Measurements from ENCODE around the gene OR10H2.
"Not testable (repeated sequence)": the region's sequence is repeated elsewhere in the genome, so short reads cannot be mapped to it uniquely, and the experiment has no call there.

OR10H2 gene, protein sequence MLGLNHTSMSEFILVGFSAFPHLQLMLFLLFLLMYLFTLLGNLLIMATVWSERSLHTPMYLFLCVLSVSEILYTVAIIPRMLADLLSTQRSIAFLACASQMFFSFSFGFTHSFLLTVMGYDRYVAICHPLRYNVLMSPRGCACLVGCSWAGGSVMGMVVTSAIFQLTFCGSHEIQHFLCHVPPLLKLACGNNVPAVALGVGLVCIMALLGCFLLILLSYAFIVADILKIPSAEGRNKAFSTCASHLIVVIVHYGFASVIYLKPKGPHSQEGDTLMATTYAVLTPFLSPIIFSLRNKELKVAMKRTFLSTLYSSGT

DNA sequence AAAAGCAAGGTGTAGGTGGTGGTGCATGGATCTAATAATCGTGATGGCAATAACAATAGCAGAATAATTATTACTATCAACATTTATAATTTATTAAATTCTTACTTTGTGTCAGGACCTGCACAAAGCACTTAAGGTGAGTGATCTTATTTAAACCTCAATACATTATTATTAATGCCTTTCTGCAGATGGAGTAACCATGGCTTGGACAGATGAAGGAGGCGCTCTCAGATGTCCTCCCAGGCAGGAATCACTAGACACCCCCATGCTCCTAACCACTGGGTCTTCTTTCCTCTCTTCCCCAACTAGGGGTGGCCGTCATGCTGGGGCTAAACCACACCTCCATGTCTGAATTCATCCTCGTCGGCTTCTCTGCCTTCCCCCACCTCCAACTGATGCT is at the start of gene OR10H2:
OR10H2 (plus strand) TSS at position 301 of the 400 bp plus-strand sequence; CDS start at position 321, 20 bp downstream.
- no peak for DNase-seq

DNA sequence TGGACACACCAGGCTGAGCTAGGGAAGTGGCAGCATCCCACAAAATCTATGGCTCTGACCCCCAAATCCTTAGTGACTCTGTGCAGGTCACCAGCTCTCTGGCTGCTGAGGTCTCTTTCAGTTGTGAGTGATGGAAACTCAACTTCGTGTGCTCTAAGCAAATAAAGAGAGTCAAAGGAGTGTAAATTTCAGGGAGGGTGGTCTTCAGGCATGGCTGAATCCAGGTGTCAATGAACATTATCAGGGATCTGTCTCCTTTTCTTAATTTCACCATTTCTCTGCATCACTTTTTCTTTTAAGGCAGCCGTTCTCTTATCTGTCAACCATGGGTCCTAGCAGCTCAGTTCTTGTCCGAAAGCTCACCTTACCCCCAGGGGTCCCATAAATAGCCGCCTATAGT is 48.7 kb upstream of the OR10H2 start:
- DNase-seq = no peak

DNA sequence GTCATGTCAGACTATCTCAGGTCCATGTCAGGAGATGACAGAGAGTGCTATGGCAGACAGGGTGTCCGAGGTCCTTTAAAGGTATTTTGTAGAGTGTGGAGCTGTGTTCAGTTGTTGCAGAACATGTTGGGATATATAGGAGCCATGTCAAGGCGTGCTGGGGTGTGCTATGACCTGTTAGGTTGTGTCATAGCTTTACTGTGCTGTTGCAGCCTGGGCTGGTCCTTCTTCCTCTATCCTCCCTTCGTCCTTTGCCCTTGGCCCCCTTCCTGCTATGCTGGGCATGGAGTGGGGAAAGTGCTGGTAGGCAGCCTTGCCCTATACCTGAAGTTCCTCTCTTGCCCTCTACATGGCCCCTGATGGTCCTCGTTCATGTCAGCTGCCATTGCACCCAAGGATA is 48.0 kb upstream of the OR10H2 start:
- DNase-seq = not testable (repeated sequence)

DNA sequence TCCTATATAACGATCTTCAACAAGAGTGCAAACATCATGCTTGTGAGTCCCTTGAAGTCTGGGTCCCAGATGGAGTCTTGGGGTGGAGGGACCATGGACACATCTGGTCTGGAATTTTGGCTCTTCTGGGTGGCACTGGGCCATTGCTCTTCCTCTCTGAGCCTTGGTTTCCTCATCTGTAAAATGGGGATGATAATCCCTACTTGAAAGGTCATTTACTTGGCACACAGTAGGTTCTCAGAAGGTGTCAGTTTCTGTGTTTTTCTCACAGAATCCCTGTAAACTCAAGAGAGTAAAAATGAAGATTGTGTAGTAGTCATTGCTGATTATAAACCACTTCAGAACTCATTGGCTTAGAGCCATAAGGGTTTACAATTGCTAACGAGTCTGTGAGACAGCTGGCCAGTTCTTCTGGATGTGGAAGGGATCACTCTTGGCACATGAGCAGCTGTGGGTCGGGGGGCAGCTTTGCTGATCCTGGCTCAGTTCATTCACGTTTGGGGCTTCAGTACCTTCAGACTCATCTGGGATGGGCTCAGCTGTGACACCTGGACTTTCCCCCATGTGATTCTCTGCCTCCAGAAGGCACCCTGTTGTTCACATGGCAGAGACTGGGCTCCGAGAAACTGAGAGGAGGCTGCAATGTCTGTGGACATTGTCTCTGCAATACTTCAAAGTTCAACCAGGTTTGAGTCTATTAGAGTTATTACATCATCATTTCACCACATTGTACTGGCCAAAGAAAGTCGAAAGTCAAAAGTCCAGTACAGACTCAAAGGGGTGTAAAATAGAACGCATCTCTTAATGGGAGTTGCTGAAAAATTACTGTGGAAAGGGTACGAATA is 47.1 kb upstream of the OR10H2 start:
- no peak for DNase-seq

DNA sequence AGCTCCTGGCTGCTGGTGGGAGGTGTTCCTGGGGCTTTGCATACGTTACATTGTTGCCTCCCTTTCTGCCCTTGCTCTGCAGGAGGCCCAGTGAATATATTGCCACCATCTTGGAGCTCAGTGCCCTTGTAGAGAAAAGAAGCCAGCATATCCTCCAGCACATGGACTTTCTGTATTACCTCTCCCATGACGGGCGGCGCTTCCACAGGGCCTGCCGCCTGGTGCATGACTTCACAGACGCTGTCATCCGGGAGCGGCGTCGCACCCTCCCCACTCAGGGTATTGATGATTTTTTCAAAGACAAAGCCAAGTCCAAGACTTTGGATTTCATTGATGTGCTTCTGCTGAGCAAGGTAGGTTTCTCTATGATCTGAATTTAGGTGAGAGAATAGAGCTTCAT is 44.4 kb upstream of the OR10H2 start:
- DNase-seq = no peak

DNA sequence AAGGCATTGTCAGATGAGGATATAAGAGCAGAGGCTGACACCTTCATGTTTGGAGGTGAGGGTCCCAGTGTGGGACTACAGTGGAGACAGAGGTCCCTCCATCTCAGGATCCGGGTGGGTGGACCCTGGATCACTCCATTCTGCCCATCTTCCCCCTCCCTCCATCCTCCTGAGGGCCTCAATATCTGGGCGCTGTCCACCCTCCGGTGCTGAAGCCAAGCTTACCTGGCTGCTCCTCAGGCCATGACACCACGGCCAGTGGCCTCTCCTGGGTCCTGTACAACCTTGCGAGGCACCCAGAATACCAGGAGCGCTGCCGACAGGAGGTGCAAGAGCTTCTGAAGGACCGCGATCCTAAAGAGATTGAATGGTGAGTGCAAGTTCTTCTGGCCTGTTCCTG is 43.0 kb upstream of the OR10H2 start:
- no peak for DNase-seq

DNA sequence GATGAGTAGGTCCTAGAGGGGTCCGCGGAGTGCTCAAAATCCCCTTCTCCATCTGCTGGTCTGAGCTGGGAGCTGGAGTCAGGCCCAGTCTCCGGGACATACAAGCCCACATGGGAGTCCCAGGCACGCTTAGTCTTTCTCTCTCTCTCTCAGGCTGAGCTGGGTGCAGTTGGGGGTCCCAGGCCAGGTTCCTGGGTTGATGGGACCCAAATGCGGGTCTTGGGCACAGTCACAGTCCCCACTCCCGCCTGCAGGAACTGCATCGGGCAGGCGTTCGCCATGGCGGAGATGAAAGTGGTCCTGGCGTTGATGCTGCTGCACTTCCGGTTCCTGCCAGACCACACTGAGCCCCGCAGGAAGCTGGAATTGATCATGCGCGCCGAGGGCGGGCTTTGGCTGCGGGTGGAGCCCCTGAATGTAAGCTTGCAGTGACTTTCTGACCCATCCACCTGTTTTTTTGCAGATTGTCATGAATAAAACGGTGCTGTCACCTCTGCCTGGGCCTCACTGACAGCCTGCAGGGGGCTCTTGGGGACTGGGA is 31.1 kb upstream of the OR10H2 start:
- no peak for DNase-seq

DNA sequence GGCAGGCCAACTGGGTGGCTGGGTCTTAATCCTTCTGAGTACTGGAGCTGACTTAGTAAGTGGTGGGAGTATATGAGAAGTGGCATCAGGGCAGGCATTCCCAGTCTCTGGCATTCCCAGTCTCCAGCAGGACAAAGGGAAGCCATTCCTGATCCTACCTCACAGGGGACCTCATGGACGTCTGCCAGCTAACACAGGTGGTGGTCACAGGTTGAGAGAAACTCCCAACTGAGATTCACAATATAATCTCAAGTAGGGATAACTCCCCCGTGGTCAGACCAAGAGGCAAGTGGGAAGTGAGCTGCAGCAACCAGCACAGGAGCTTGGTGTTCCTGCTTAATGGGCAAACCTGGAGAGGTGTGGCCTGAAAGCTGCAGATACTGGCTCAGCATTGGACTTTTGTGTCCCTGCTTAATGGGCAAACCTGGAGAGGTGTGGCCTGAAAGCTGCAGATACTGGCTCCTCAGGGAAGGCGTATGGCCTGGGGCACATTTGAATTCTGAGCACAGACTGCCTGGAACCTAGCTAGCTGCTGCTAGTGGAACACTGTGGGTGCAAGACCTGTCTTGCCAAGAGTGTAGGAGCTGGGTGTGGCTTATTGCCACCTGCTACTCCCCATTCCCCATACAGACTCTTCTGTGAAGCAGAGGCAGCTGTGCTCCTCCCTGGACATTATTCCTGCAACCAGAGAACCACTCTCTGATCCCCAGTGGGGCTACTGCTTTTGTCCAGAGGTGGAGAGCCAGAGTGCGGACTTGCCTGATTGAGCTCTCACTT is 25.9 kb upstream of the OR10H2 start:
- peak; percentile 5 to 31 for DNase-seq

DNA sequence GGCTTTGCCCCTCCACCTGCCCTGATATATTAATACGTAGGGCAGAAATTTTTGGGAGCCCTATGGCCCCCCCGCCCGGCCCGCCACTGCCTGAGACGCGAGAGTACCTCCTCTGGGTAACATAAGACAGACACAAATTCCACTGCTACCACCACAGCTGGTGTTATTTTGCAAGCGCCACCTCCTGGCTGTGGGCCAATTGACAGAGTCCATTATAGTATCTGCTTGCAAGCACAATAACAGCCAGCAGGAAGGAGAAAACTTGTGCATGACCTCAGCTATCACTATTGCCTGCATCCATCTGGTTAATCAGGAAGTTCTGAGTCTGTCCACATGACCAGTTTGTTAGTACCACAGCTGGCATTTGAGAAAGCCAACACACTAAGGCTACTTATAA is 25.3 kb upstream of the OR10H2 start:
- DNase-seq = peak; percentile 54 to 78

DNA sequence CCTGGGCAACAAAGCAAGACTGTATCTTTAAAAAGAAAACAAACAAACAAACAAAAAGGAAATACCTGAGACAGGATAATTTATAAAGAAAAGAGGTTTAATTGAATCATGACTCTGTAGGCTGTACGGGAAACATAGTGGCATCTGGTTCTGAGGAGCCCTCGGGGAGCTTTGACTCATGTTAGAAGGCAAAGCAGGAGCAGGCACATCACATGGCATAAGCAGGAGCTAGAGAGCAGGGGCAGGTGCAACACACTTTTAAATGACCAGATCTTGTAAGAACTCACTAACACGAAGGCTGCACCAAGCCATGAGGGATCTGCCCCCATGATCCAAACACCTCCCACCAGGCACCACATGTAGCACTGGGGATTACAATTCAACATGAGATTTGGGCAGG is 13.2 kb upstream of the OR10H2 start:
- DNase-seq = no peak

DNA sequence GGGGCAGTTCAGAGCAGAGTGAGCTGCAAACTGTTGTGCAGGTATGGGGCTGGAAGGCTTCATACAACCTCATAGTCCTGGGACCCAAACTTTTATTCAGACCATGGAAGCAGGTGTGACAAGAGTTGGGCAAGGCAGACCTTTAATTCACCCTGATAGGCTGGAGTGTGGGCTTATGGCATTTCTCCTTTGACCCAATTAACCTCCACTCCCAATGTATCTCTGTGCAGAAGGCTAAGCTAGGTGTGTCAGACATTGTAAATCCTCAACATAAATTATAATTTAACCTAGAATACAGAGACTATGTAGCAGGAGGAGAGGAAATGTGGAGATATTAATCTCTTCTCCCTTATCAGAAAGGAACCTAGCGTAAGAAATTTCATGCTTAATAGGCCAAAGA is 12.2 kb upstream of the OR10H2 start:
- DNase-seq = no peak

DNA sequence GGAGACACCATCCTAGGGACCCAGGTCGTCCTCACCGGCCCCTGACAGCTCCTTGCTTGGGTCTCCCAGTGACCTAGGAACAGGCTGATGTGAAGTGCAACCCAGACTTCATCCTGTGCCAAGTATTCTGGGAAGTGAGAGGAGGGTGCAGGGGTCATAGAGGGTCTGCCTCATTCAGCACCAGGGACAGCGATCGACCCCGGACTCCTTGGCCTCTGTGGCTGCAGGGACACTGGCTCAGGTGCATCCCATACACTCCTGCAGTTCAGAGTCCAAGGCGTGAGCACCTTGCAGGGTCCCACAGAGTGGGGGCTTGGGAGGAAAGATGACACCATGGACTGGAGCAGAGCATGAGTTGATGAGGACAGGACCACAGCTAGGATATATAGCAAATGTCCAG is 10.0 kb upstream of the OR10H2 start:
- no peak for DNase-seq

DNA sequence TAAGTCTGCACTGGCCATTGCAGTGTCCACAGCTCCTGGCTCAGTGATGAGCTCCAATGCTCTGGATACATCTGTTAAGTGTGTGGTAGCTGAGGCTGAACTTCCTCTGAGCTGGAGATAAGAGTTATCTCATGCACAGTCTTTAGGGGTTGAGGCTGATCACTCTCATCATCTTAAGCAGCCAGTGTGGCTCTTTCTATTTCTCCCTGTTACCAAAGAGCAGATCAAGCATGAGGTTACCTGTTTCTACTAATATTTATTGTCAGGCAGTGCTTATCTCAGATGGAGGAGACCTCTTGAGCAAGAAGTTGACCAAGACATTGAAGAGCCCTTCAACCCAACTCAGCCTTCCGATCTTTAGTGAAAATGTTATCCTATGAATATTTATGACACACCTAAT is 6.6 kb upstream of the OR10H2 start:
- DNase-seq = no peak

DNA sequence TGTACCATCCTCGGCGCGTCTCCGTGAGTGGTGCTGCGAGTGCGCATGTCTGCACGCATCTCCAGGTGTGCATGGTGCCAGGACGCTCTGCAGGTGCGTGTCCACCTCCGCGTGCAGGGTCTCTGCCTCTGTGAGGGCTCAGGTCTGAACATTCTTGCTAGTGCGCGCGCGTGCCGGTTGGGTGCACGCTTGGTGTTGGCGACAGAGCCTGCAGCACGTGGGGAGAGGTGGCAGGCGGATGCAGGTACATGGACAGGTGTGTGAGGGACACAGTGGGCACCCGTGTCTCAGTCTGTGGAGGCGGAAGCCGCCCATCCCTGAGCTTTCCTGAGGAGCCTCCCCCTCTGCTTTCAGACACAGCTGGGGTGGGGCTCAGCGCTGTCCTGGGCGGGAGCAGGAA is 4.9 kb upstream of the OR10H2 start:
- no peak for DNase-seq

DNA sequence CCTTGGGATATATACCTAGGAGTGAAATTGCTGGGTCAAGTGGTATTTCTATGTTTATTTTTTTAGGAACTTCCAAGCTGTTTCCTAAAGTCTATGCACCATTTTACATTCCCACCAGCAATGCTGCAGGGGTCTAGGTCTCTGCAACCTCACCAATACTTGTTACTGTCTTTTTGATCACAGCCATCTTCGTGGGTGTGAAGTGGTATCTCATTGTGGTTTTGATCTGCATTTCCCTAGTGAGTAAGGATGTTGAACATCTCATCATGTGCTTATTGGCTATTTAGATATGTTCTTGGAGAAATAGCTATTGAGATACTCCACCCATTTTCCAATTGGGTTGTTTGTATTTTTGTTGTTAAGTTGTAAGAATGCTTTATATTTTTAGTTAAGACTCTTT is 2.7 kb downstream of the OR10H2 start:
- DNase-seq = no peak

DNA sequence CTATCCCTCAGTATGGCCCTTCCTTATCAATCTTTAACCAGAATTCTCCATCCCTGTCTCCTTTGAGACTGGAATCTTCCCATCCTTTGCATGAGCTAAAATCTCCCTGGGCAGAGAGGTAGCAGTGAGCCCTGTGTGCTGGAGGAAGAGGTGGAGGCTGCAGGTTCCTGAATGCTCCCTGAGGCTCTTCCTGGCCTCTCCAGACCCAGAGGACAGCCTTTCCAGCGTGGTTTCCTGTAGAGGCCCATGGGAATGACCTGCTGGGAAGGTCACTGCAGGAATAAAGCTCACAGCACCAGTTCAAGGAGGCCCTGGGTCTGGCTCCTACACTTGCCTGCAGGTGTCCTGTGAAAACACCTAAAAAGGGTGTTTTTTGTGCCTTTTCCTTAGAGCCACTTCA is 4.6 kb downstream of the OR10H2 start:
- DNase-seq = no peak

DNA sequence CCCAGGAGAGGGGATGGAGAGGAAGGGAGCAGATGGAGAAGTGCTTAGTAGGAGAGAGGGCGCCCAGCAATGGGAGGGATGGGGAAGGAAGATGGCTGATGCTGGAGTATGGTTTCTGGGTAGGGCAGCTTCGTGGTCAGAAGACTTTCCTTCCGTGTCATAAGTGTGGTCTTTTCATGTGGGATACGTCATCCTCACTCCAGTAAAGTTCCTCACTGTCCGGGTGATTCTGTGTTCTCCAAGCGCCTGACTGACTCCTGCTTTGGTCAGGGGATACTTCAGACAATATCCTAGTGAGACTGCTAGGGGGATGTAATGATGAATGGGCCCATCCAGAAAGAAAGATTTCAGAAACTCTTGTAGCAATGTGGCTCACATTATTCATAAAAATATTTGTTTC is 6.1 kb downstream of the OR10H2 start:
- DNase-seq = no peak

DNA sequence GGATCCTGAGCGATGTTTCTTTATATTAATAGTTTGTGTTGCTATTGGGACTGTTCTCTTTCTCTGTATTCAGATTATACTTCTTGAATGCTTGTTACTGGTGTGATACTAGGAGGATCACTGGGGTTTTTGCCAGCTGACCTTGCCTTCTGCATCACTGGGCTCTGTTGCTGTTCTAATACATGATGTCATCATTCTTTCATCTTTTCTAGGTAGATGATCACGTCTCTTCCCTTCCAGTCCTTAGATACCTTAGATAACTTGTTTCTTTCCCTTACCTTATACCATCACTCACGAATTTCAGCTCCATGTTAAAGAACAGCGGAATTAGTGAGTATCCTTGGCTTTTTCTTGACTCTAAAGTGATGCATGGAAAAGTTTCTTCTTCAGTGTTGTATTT is 9.9 kb downstream of the OR10H2 start, which contains the start of gene OR10H3:
OR10H3 (plus strand) TSS at position 264 of the 400 bp plus-strand sequence. CDS start 3,408 bp downstream, outside the sequence.
- DNase-seq = no peak

DNA sequence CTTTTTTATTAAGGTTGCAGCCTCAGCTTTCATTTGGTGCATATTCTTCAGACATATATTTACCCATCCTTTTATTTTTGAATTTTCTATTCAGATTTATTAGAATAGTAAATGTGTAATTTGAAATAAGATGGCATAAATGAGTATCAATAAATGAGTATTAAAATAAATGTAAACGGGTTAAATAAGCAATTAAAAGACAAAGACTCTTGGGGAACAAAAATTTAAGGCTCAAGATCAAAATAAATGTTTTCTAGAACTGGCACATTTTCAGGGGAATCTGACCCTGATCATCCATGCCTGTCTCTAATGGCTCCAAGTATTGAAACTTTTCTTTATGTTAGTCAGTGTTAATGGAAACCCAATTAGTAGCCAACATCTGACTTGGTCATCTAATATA is 13.0 kb downstream of the OR10H2 start:
- DNase-seq = no peak

DNA sequence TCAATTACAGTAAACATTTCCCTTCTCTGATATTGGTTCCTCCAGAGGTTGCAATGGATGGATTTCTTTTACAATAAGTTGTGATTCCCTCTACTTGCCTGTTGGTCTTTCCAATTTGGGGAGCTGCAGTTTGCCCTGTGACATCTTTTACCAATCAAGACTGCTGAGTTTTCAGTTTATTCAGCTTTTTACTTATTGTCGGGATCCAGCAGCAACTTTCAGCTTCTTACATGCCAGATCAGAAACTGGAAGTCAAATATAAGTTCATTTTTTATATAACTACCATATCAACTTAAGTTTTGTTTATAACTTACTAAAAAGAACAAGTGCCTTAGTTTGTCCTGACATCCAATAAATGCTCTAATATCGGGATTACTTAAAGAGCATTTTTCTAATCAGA is 20.4 kb downstream of the OR10H2 start:
- DNase-seq = no peak

DNA sequence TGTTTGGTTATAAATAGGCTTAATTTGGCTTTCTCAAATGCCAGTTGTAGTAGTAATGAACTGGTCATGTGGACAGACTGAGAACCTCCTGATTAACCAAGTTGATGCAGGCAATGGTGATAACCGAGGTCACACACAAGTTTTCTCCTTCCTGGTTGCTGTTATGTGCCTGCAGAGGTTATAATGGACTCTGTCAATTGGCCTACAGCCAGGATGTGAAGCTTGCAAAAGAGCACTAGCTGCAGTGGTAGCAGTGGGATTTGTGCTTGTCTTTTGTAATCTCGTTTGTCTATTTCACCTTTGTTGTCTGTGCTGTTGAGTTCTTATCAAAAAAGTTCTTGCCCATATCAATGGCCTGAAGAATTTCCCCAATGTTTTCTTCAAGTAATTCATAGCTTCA is 30.6 kb downstream of the OR10H2 start:
- DNase-seq = no peak

DNA sequence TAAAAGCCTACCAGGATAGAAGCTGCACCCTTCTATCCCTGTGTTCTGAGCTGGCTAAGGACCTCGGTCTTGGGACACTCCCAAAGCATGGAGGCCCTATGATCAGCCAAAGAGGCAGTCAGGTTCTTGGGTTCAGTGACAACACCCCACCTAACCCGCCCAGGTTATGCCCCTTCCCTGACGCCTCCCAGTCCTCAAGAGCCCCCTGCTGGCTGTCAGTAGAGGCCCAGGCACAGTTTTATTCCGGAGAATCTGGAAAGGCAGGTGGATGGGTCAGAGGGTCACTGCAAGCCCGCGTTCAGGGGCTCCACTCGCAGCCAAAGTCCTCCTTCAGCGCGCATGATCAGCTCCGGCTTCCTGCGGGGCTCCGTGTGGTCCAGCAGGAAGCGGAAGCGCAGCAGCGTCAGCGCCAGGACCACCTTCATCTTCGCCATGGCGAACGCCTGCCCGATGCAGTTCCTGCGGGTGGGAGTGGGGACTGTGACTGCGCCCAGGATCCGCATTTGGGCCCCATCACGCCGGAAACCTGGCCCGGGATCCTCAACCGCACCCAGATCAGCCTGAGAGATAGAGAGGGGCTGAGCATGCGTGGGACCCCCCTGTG is 32.2 kb downstream of the OR10H2 start:
- no peak for DNase-seq

DNA sequence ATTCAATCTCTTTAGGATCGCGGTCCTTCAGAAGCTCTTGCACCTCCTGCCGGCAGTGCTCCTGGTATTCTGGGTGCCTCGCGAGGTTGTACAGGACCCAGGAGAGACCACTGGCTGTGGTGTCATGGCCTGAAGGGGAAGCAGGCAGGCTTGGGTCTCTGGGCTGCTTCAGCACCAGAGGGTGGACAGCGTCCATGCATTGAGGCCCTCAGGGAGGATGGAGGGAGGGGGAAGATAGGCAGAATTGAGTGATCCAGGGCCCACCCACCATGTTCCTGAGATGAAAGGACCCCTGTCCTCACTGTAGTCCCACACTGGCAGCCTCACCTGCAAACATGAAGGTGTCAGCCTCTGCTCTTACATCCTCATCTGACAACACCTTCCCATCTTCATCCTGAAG is 41.8 kb downstream of the OR10H2 start:
- no peak for DNase-seq

Data from SHP77 (cell line).